HCT116 (cell line): ENCODE data around the gene B4GALNT4. TPM values are rescaled to one million over a fixed set of nuclear protein-coding genes. Genes with fewer than 3 reads are reported as not detected.

Experiments
- ATAC-seq: fragments of 200-7000 bp; cut with Tn5 transposase; 2 replicates; pipeline ENCODE4 v1.9.1; 2020; ENCODE audit warnings: mild to moderate bottlenecking, moderate library complexity
- BruUV-seq: library from RNA; stranded (reverse); fragments of 400-500 nt; replicated peaks from 2 replicates; lab custom pipeline; 2021; lab: Mats Ljungman, UMichigan
- CTCF ChIA-PET: fragments of 300-600 bp; sonication (Branson Sonifier 250); formaldehyde crosslinking; loops from one replicate; lab custom pipeline; 2021; ENCODE audit warnings: antibody characterized with exemption; lab: Charles Lee
- POLR2A ChIA-PET: fragments of 300-600, 350-600 bp; sonication (Branson Sonifier 250); formaldehyde crosslinking; loops from one replicate; lab custom pipeline; 2021; ENCODE audit warnings: antibody characterized with exemption; lab: Charles Lee
- RAD21 ChIA-PET, 2 experiments: fragments of 300-600 bp; sonication (Branson Sonifier 250); formaldehyde crosslinking; loops; one replicate each; lab custom pipeline; 2023; ENCODE audit warnings: low total read pairs in 2 of 2; ENCODE audit not compliant: uncharacterized antibody in 2 of 2, unreplicated experiment in 2 of 2, low non-redundant PET in 1 of 2; lab: Charles Lee
- DNase-seq: peaks from one replicate; pipeline ENCODE4 v3.0.0-alpha.2; 2010; ENCODE audit warnings: low read depth, low spot score
- H2AFZ ChIP-seq: fragments of 200-600 bp; shearing (Covaris generic), sonication (generic); 2 replicates; pipeline ENCODE4 v1.6.1; 2017; ENCODE audit warnings: low read depth, mixed run types, mixed read lengths, antibody characterized with exemption, low read length; ENCODE audit not compliant: poor library complexity, severe bottlenecking
- H3K27ac ChIP-seq: 2 replicates; pipeline ENCODE4 v1.5.1; 2012; ENCODE audit warnings: low read depth, low read length
- H3K27me3 ChIP-seq: fragments of 200-600 bp; sonication (generic); 2 replicates; pipeline ENCODE4 v1.6.1; 2016; ENCODE audit warnings: mixed run types, low read length, mixed read lengths; ENCODE audit not compliant: insufficient read depth
- H3K36me3 ChIP-seq, 2 experiments: fragments of 200-500 bp in 1 of 2; fragments of 200-600 bp in 1 of 2; sonication (Bioruptor generic) in 1 of 2; sonication (generic) in 1 of 2; 2 replicates each; pipeline versions ENCODE4 v1.5.1 to v1.6.1; 2014 to 2016; ENCODE audit warnings: low read length in 2 of 2, inconsistent platforms in 1 of 2, mixed read lengths in 1 of 2, mixed run types in 1 of 2; ENCODE audit not compliant: insufficient read depth in 2 of 2, control insufficient read depth in 1 of 2
- H3K4me1 ChIP-seq, 2 experiments: fragments of 200-600 bp in 1 of 2; sonication (generic) in 1 of 2; 2 replicates each; pipeline versions ENCODE4 v1.5.1 to v1.6.1; 2012 to 2017; ENCODE audit warnings: low read length in 2 of 2, inconsistent platforms in 1 of 2, mild to moderate bottlenecking in 1 of 2, mixed read lengths in 1 of 2, mixed run types in 1 of 2, moderate library complexity in 1 of 2; ENCODE audit not compliant: insufficient read depth in 2 of 2, control insufficient read depth in 1 of 2
- H3K4me2 ChIP-seq: fragments of 200-600 bp; sonication (generic); 2 replicates; pipeline ENCODE4 v1.6.1; 2017; ENCODE audit warnings: mixed run types, low read length, mixed read lengths
- H3K4me3 ChIP-seq, 2 experiments: fragments of 200-600 bp in 1 of 2; sonication (generic) in 1 of 2; replicated peaks in 1 of 2; 2 replicates each; pipeline ENCODE4 v1.5.1; 2011 to 2016; ENCODE audit warnings: low read length in 2 of 2, control low read depth in 1 of 2, low read depth in 1 of 2, mild to moderate bottlenecking in 1 of 2, mixed read lengths in 1 of 2, mixed run types in 1 of 2
- H3K79me2 ChIP-seq: fragments of 200-600 bp; sonication (generic); 2 replicates; pipeline ENCODE4 v1.6.1; 2017; ENCODE audit warnings: mild to moderate bottlenecking, mixed run types, low read length, moderate library complexity, mixed read lengths; ENCODE audit not compliant: insufficient read depth
- H3K9ac ChIP-seq: fragments of 200-600 bp; sonication (generic); 2 replicates; pipeline ENCODE4 v1.6.1; 2016; ENCODE audit warnings: low read length, mixed read lengths
- H3K9me2 ChIP-seq: fragments of 200-600 bp; sonication (generic), shearing (Covaris generic); 2 replicates; pipeline ENCODE4 v1.6.1; 2017; ENCODE audit warnings: mixed run types, mild to moderate bottlenecking, moderate library complexity; ENCODE audit not compliant: insufficient read depth
- H3K9me3 ChIP-seq, 2 experiments: fragments of 200-500 bp in 1 of 2; fragments of 200-600 bp in 1 of 2; sonication (Bioruptor generic) in 1 of 2; sonication (generic) in 1 of 2; 2 replicates each; pipeline ENCODE4 v1.6.1; 2014 to 2017; ENCODE audit warnings: low read length in 2 of 2, mixed read lengths in 2 of 2, inconsistent platforms in 1 of 2, low read depth in 1 of 2, mild to moderate bottlenecking in 1 of 2, mixed run types in 1 of 2, moderate library complexity in 1 of 2; ENCODE audit not compliant: control insufficient read depth in 1 of 2, insufficient read depth in 1 of 2
- H4K20me1 ChIP-seq: fragments of 200-600 bp; sonication (generic), shearing (Covaris generic); 2 replicates; pipeline ENCODE4 v1.6.1; 2017; ENCODE audit warnings: mixed run types, mild to moderate bottlenecking, moderate library complexity; ENCODE audit not compliant: insufficient read depth
- EGR1 ChIP-seq: IDR thresholded peaks from 2 replicates; pipeline ENCODE4 v1.6.1; 2012; ENCODE audit warnings: low read depth
- FOSL1 ChIP-seq: IDR thresholded peaks from 2 replicates; pipeline ENCODE4 v1.6.1; 2012; ENCODE audit warnings: low read depth
- JUND ChIP-seq: IDR thresholded peaks from 2 replicates; pipeline ENCODE4 v1.6.1; 2012
- POLR2AphosphoS5 ChIP-seq: IDR thresholded peaks from 2 replicates; pipeline ENCODE4 v1.6.1; 2011; ENCODE audit warnings: mild to moderate bottlenecking, low read depth, low read length, moderate library complexity
- RAD21 ChIP-seq: IDR thresholded peaks from 2 replicates; pipeline ENCODE4 v1.6.1; 2012; ENCODE audit warnings: low read depth, mild to moderate bottlenecking
- REST ChIP-seq: IDR thresholded peaks from 2 replicates; pipeline ENCODE4 v1.6.1; 2012; ENCODE audit warnings: low read depth
- SIN3A ChIP-seq: IDR thresholded peaks from 2 replicates; pipeline ENCODE4 v1.6.1; 2012; ENCODE audit warnings: low read depth
- YY1 ChIP-seq: IDR thresholded peaks from 2 replicates; pipeline ENCODE4 v1.6.1; 2011; ENCODE audit warnings: low read length, low read depth, moderate library complexity, mild to moderate bottlenecking; ENCODE audit not compliant: insufficient replicate concordance; ENCODE audit errors: extremely low read depth
- ZBTB33 ChIP-seq: IDR thresholded peaks from 2 replicates; pipeline ENCODE4 v1.6.1; 2011; ENCODE audit warnings: mild to moderate bottlenecking, low read length, moderate library complexity; ENCODE audit not compliant: insufficient replicate concordance; ENCODE audit errors: extremely low read depth
- ZFX ChIP-seq: fragments of 450-650 bp; IDR thresholded peaks from 2 replicates; pipeline ENCODE4 v1.6.1; 2017
- intact Hi-C: fragments of 100-400 bp; cut with micrococcal nuclease; formaldehyde crosslinking; loops from 2 replicates; pipeline ENCODE4 v1.10.0; 2022
- total RNA-seq: library from RNA; stranded (reverse); gene quantifications from one replicate; pipeline ENCODE4 v1.2.1, GENCODE V29; 2021; ENCODE audit not compliant: unreplicated experiment

B4GALNT4 gene
- total RNA-seq, 1 experiment from 2014 or later = 54.3 TPM

- TF ChIP-seq POLR2AphosphoS5 (no peak), ZBTB33 (no peak), JUND (no peak), FOSL1 (no peak), ZFX (no peak), RAD21 (no peak), YY1 (no peak)
- H3K27me3 ChIP-seq = no peaks in the 10 kb centered on the region
- DNase-seq (no peak), ATAC-seq (no peak)
- ChIA-PET POLR2A (no interaction called here), RAD21 (no interaction called here), CTCF (no interaction called here)
- no TSS peak for BruUV-seq
- H3K4me3 ChIP-seq = no peak overlapping the region
- H3K4me2 ChIP-seq = no peak overlapping the region
- H4K20me1 ChIP-seq = no peaks in the 10 kb centered on the region
- H3K79me2 ChIP-seq = no peaks in the 10 kb centered on the region
- H3K9me2 ChIP-seq = no peaks in the 10 kb centered on the region
- H3K27ac ChIP-seq = no peak overlapping the region
- intact Hi-C loops = loop anchor here (5.0 kb wide), 1 partner anchor 55 kb away; no protein-coding TSS in a partner anchor
- peaks cover 8% of the 10 kb centered on the region in 2 experiments; a peak in 2 of 4 replicates for H3K9me3 ChIP-seq
- peaks cover 12 to 16% of the 10 kb centered on the region in 2 experiments for H3K4me1 ChIP-seq
- no peak overlapping the region for H3K9ac ChIP-seq
- H3K36me3 ChIP-seq = no peaks in the 10 kb centered on the region
- no peak overlapping the region for H2AFZ ChIP-seq
These were observed 11.7 kb upstream of the B4GALNT4 start for GRCh38 chr11:357582-357981.

GRCh38 chr11:358129-358800 lies 11.0 kb upstream of the B4GALNT4 start:
- BruUV-seq = no TSS peak
- TF ChIP-seq SIN3A (no peak), EGR1 (no peak), FOSL1 (no peak), REST (no peak)
- CTCF ChIA-PET = no interaction called here
- H3K4me3 ChIP-seq = no peak overlapping the region
- H3K36me3 ChIP-seq = no peaks in the 10 kb centered on the region
- H3K9ac ChIP-seq = no peak overlapping the region
- POLR2A ChIA-PET = no interaction called here
- no peak overlapping the region for H3K27ac ChIP-seq
- H3K27me3 ChIP-seq = no peaks in the 10 kb centered on the region
- intact Hi-C loops = loop anchor here (5.0 kb wide), 1 partner anchor 56 kb away; no protein-coding TSS in a partner anchor
- peaks cover 12 to 16% of the 10 kb centered on the region in 2 experiments for H3K4me1 ChIP-seq
- no peaks in the 10 kb centered on the region for H3K79me2 ChIP-seq
- ATAC-seq (no peak), DNase-seq (no peak)
- no peak overlapping the region for H3K4me2 ChIP-seq
- H4K20me1 ChIP-seq = no peaks in the 10 kb centered on the region
- H2AFZ ChIP-seq = no peak overlapping the region
- RAD21 ChIA-PET = no interaction called here
- no peaks in the 10 kb centered on the region for H3K9me2 ChIP-seq
- peaks cover 8% of the 10 kb centered on the region in 2 experiments; a peak in 2 of 4 replicates for H3K9me3 ChIP-seq
